HG02678 (cell line): ENCODE results near the gene GNPAT.

Experiments
- ATAC-seq: cut with Tn5 transposase; IDR thresholded peaks from one replicate; pipeline ENCODE4 v1.9.1; 2021; ENCODE audit warnings: mild to moderate bottlenecking, moderate library complexity; ENCODE audit not compliant: unreplicated experiment

The GNPAT gene

DNA sequence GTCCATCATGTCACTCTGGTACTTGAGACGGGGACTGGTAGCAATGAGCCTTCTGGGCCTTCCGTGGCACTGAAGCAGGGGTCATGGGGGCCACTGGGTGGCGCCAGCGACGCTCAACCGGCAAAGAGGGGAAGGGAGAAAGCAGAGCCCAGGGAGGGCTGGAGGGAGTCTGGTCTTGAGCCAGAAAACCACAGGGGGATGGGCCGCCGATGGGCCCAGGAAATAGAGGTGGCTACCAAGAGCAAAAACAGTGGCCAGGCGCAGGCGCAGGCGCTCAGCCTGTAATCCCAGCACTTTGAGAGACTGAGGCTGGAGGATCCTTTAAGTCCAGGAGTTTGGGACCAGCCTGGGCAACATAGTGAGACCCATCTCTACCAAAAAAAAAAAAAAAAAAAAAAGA lies 74.9 kb downstream of the GNPAT start:
- ATAC-seq: peak; percentile 73

DNA sequence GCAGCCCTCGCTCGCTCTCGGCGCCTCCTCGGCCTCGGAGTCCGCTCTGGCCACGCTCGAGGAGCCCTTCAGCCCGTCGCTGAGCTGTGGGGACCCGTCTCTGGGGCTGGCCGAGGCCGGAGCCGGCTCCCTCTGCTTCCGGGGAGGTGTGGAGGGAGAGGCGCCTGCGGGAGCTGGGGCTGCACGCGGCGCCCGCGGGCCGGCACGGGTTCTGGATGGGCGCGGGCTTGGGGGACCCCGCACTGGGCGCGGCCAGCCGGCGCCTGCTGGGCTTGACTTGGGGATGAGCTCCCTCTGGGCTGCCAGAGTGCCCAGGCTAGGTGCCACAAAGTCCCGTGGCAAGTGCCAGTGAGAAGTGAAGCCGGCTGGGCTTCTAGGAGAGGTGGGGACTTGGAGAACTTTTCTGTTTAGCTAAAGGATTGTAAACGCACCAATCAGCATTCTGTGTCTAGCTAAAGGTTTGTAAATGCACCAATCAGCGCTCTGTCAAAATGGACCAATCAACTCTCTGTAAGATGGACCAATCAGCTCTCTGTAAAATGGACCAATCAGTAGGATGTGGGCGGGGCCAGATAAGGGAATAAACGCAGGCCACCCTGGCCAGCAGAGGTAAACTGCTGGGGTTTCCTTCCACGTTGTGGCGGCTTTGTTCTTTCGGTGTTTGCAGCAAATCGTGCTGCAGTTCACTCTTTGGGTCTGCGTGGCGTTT lies 76.4 kb downstream of the GNPAT start:
- no peak for ATAC-seq

DNA sequence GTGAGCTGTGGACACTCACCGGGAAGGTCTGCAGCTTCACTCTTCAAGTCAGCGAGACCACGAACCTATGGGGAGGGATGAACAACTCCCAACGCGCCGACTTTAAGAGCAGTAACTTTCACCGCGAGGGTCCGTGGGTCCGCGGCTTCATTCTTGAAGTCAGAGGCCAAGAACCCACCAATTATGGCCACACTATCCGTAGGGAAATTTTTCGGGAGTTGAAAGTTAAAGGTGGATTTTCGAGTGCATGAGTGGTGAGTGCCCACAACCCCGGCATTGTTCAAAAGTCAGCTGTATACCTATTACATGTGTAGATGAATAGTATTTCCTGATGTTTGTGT lies 77.0 kb downstream of the GNPAT start:
- ATAC-seq: no peak

DNA sequence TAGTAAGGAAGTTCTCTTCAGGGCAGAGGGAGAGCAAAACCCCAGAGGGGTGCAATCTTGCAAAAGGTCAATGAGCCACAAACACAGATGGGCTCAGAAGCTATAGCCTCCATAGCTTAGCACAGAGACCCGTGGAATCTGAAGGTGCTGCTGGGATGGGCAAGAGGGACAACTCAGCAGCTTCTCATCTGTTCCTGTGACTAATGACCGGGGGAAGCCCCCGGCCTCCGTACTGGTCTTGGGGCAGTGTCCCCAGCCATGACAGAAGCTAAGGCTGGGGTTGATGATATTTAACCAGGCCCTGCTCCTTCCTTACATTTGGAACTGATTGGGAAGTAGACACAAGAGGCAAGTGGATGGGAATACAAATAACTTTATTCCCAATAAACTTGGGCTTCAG lies 77.6 kb downstream of the GNPAT start:
- no peak for ATAC-seq

DNA sequence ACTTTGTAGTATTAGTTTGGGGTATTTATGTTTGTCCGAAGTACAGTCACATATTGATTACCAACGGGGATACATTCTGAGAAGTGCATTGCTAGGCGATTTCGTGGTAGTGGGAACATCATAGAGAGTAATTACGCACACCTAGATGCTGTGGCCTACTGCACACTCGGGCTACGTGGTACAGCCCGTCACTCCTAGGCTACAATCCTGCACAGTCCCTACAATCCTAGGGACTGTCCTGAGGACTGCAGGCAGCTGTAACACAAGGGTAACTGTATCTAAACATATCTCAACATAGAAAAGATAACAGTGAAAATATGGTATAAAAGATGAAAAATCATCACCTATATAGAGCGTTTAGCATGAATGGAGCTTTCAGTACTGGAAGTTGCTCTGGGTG lies 78.1 kb downstream of the GNPAT start:
- ATAC-seq: no peak

DNA sequence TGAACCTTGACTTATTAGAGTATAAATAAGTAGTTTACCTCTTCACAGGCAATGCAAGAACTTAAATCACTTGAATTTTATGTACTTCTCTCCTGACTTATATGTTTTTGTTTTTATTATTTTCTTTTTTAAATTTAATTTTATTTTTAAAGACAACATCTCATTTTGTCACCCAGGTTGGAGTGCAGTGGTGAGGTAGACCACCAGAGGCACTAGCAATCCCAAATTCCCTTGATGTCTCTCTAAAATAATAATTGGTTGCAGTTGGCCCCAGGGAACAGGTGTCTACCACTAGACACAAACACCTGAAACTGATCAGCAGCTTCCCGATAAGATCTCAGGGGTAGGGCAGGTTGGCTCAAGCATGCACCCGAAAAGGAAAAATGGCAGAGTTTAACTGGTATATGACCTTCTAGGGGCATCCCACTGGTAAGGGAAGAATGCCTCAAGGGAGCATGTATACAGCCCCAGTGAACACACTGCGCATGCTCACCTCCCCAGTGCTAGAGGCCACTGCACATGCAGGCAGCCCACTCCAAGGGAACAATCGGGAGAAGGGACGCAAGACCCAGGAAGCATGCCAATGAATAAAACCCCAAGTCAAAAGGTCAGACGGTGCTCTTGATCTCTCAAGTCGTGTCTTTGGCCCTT lies 82.0 kb downstream of the GNPAT start:
- no peak for ATAC-seq

DNA sequence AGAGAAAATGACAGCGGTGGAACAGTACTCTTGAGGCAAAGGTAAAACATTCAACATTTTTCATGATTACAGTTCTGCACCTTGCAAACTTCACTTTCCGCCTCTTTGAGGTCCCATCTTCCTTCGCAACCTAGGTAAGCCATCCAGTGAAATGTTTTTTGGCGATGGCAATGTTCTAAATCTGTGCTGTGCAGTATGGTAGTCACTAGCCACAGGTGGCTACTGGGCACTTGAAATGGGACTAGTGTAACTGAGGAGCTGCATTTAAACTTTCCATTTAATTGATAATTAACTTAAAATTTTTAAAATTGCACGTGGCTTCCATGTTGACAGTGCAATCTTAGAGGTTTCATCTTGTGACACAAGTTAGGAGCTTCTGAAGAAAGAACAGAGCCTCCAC lies 83.6 kb downstream of the GNPAT start:
- no peak for ATAC-seq

DNA sequence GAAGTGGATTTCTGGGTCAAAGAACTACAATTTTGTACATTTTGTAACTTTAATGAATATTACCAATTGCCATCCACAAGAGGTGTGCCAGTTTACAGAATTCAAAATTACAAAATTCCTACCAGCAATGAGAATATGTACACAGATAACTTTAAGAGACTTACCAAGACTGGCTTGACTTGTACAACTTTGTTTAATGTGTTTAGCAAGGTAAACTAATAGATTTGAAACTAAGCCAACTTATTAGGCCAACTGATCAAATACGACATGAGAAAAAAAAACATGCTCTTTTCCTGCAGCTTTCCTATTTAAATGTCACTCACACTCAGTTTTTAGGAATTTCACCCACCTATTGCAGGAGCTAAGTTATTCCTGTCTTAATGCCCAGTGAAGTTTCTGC lies 85.2 kb downstream of the GNPAT start:
- no peak for ATAC-seq
